Measurements from ENCODE around the gene PITPNC1.

GRCh38 chr17:67600408-67600807 lies 223.3 kb downstream of the PITPNC1 start:
- TF ChIP-seq CTCF (conservative IDR thresholded peaks at IDR 0.05; ENCODE audit: low read depth, low read length), result no peak
- TF ChIP-seq EZH2 (IDR thresholded peaks at IDR 0.05; ENCODE audit: low read length, unreplicated experiment), result no peak

Measured in PC-3 (cell line).